HFFc6 (cell line): Measurements from ENCODE around the gene MTFR1L. TPM values are rescaled to one million over a fixed set of nuclear protein-coding genes. Genes with fewer than 3 reads are reported as not detected.

Experiments used
- DNase-seq: peaks from one replicate; pipeline ENCODE4 v3.0.0-alpha.2; 2018
- H3K27ac Mint-ChIP-seq: 2 replicates; pipeline ENCODE4 v1.8.0; 2020; ENCODE audit warnings: mild to moderate bottlenecking, mixed read lengths
- H3K27me3 Mint-ChIP-seq: 2 replicates; pipeline ENCODE4 v1.8.0; 2021; ENCODE audit warnings: mild to moderate bottlenecking, moderate library complexity, mixed read lengths; ENCODE audit not compliant: insufficient read depth
- H3K36me3 Mint-ChIP-seq: 2 replicates; pipeline ENCODE4 v1.8.0; 2021; ENCODE audit warnings: low read depth, mixed read lengths
- H3K4me1 Mint-ChIP-seq: 2 replicates; pipeline ENCODE4 v1.8.0; 2020; ENCODE audit warnings: low read depth, mixed read lengths
- H3K4me3 Mint-ChIP-seq: 2 replicates; pipeline ENCODE4 v1.8.0; 2020; ENCODE audit warnings: mild to moderate bottlenecking, moderate library complexity, mixed read lengths
- H3K9me3 Mint-ChIP-seq: 2 replicates; pipeline ENCODE4 v1.8.0; 2020; ENCODE audit warnings: mild to moderate bottlenecking, mixed read lengths
- CTCF ChIP-seq: fragments of 200-600 bp; sonication (generic); IDR thresholded peaks from 2 replicates; pipeline ENCODE4 v1.5.0; 2021; ENCODE audit warnings: antibody characterized with exemption, mild to moderate bottlenecking
- total RNA-seq, 6 experiments: library from RNA; stranded (reverse); fragmentation: NEBNext Ultra II Directional; extraction: Animal tissue kit (Norgen Biotek cat#: 25700); gene quantifications; 2 replicates in 1 of 6; 3 replicates in 5 of 6; pipeline ENCODE4 v1.2.3, GENCODE V29; 2021

Gene MTFR1L
- total RNA-seq, 6 experiments from 2014 or later: 52.4 to 69.1 (median 59.1) TPM

- no peak for DNase-seq
- Mint-ChIP-seq H3K4me3 (no peak overlapping the region), H3K9me3 (no peaks in the 10 kb centered on the region), H3K36me3 (no peaks in the 10 kb centered on the region; the same call in 1 of the 2 replicates), H3K27me3 (peaks cover 2% of the 10 kb centered on the region), H3K4me1 (peaks cover 32% of the 10 kb centered on the region), H3K27ac (no peak overlapping the region)
- no peak for TF ChIP-seq CTCF
These were observed 16.8 kb upstream of the MTFR1L start for GRCh38 chr1:25802915-25803314.

GRCh38 chr1:25803368-25803767 lies 16.4 kb upstream of the MTFR1L start:
- Mint-ChIP-seq H3K9me3 (no peaks in the 10 kb centered on the region), H3K4me3 (no peak overlapping the region), H3K27ac (no peak overlapping the region), H3K27me3 (peaks cover 2% of the 10 kb centered on the region), H3K4me1 (peaks cover 32% of the 10 kb centered on the region), H3K36me3 (no peaks in the 10 kb centered on the region; the same call in 1 of the 2 replicates)
- TF ChIP-seq CTCF: no peak
- no peak for DNase-seq

- peaks cover 2% of the 10 kb centered on the region for H3K27me3 Mint-ChIP-seq
- TF ChIP-seq CTCF: no peak
- DNase-seq: no peak
- H3K9me3 Mint-ChIP-seq: no peaks in the 10 kb centered on the region
- H3K4me1 Mint-ChIP-seq: peaks cover 32% of the 10 kb centered on the region
- no peak overlapping the region for H3K27ac Mint-ChIP-seq
- H3K4me3 Mint-ChIP-seq: no peak overlapping the region
- H3K36me3 Mint-ChIP-seq: no peaks in the 10 kb centered on the region; the same call in 1 of the 2 replicates
These were observed 15.3 kb upstream of the MTFR1L start for GRCh38 chr1:25804244-25804963.

- no peaks in the 10 kb centered on the region; the same call in 1 of the 2 replicates for H3K36me3 Mint-ChIP-seq
- H3K27ac Mint-ChIP-seq: no peak overlapping the region
- peaks cover 2% of the 10 kb centered on the region for H3K27me3 Mint-ChIP-seq
- H3K4me1 Mint-ChIP-seq: peaks cover 32% of the 10 kb centered on the region
- no peaks in the 10 kb centered on the region for H3K9me3 Mint-ChIP-seq
- 0 out of 2 replicates have a peak, but pooled peaks have one; percentile 7 for TF ChIP-seq CTCF
- H3K4me3 Mint-ChIP-seq: no peak overlapping the region
- no peak for DNase-seq
These were observed 14.5 kb upstream of the MTFR1L start for GRCh38 chr1:25804964-25805862.

GRCh38 chr1:25805863-25806225 lies 13.9 kb upstream of the MTFR1L start:
- H3K27ac Mint-ChIP-seq: no peak overlapping the region; the same call in 1 of the 2 replicates
- H3K4me3 Mint-ChIP-seq: no peak overlapping the region
- no peak for TF ChIP-seq CTCF

More at GRCh38 chr1:25805863-25806225, 13.9 kb upstream of the MTFR1L start:
- H3K9me3 Mint-ChIP-seq: no peaks in the 10 kb centered on the region
- no peak for DNase-seq
- H3K4me1 Mint-ChIP-seq: peaks cover 27% of the 10 kb centered on the region
- no peaks in the 10 kb centered on the region; the same call in none of the 2 replicates for H3K27me3 Mint-ChIP-seq
- no peaks in the 10 kb centered on the region; the same call in 1 of the 2 replicates for H3K36me3 Mint-ChIP-seq
